WERI-Rb-1 (cell line): Measurements from ENCODE around the gene PLBD1.

Source experiments
- DNase-seq: peaks from one replicate; pipeline ENCODE4 v3.0.0-alpha.2; 2020
- H3K27ac ChIP-seq: fragments of 250-450 bp; sonication (Bioruptor Pico); 2 replicates; pipeline ENCODE4 v1.5.1; 2020; ENCODE audit warnings: mild to moderate bottlenecking, moderate library complexity
- H3K27me3 ChIP-seq: fragments of 250-450 bp; sonication (Bioruptor Pico); 2 replicates; pipeline ENCODE4 v1.5.1; 2021; ENCODE audit warnings: mild to moderate bottlenecking, low read depth, moderate library complexity; ENCODE audit not compliant: insufficient read depth, severe bottlenecking
- H3K36me3 ChIP-seq: fragments of 250-450 bp; sonication (Bioruptor Pico); 2 replicates; pipeline ENCODE4 v1.5.1; 2020; ENCODE audit warnings: mild to moderate bottlenecking, moderate library complexity
- H3K4me3 ChIP-seq: 2 replicates; pipeline ENCODE4 v1.5.1; 2011; ENCODE audit warnings: low read depth, mild to moderate bottlenecking, control low read depth, low read length
- H3K9me3 ChIP-seq: fragments of 250-450 bp; sonication (Bioruptor Pico); 2 replicates; pipeline ENCODE4 v1.5.1; 2021; ENCODE audit warnings: mild to moderate bottlenecking, moderate library complexity; ENCODE audit not compliant: severe bottlenecking
- TF ChIP-seq, protein P1 (sequence below): IDR thresholded peaks from 2 replicates; pipeline ENCODE4 v1.5.1; 2011; ENCODE audit warnings: low read depth, mild to moderate bottlenecking, control low read depth, inconsistent platforms, low read length

PLBD1 gene

DNA sequence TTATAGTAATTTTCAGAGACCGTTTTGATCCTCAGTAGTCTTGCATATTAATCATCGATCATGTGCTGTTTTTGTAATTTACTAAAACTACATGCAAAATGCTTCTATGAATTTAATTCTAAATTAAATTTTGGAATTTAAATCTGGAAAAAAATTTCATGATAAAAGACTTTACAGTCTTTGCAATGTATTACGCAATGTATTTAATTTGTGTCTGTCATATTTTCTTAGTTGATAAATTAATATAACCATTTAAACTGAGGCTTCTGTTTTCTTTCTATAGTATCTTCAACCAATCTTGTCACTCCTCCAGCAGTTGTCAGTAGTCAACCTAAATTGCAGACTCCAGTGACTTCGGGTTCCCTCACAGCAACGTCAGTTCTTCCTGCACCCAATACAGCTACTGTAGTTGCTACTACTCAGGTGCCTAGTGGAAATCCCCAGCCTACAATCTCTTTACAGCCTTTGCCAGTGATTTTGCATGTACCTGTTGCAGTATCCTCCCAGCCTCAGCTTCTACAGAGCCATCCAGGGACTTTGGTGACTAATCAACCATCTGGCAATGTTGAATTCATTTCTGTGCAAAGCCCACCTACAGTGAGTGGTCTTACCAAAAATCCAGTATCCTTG lies 107.4 kb downstream of the PLBD1 start:
- H3K27ac ChIP-seq = no peak overlapping the region
- TF ChIP-seq, protein P1, sequence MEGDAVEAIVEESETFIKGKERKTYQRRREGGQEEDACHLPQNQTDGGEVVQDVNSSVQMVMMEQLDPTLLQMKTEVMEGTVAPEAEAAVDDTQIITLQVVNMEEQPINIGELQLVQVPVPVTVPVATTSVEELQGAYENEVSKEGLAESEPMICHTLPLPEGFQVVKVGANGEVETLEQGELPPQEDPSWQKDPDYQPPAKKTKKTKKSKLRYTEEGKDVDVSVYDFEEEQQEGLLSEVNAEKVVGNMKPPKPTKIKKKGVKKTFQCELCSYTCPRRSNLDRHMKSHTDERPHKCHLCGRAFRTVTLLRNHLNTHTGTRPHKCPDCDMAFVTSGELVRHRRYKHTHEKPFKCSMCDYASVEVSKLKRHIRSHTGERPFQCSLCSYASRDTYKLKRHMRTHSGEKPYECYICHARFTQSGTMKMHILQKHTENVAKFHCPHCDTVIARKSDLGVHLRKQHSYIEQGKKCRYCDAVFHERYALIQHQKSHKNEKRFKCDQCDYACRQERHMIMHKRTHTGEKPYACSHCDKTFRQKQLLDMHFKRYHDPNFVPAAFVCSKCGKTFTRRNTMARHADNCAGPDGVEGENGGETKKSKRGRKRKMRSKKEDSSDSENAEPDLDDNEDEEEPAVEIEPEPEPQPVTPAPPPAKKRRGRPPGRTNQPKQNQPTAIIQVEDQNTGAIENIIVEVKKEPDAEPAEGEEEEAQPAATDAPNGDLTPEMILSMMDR = no peak
- no peaks in the 10 kb centered on the region for H3K9me3 ChIP-seq
- H3K27me3 ChIP-seq = no peaks in the 10 kb centered on the region
- H3K36me3 ChIP-seq = peaks cover 16% of the 10 kb centered on the region; the same call in 1 of the 2 replicates
- DNase-seq = no peak
- H3K4me3 ChIP-seq = no peak overlapping the region

DNA sequence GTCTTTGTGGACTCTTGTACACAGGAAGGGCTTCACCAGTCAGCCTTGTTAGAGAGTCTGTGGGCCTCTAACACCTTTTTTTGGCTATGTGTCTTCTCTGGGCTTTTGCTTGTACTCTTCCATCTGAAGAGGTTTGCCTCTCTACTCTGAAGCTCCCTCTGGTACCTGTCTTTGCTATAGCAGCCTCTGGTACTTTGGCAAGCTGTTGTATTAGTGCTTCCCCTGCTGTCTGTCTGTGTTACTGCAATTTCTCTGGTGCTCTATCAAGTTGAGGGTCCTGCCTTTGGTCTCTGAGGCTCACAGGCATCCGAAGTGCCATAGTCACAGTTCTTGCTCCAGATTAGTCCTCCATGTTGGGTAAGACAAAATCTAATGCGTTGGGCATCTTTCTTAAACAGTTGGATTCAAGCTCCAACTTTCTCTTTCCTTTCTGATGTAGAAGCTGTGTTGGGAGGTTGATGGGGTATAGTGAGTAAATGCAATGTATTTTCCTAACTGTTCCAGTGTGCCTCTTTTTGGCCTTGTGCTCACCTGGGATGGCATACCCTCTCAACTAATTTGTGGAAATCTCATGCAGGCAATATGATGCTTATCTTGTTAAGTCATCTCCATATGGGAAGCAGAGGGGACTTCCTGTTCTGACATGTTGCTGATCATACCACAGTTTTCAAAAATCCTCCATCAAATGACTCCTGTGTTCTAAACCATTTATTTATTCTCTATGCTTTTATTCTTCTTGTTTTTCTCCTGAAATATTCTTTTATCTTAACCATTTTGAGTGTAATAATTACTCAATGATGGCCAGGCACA lies 113.4 kb downstream of the PLBD1 start:
- H3K27ac ChIP-seq = no peak overlapping the region
- H3K4me3 ChIP-seq = no peak overlapping the region
- no peaks in the 10 kb centered on the region for H3K9me3 ChIP-seq
- TF ChIP-seq, protein P1 = peak; percentile 96
- H3K36me3 ChIP-seq = peaks cover 11% of the 10 kb centered on the region
- DNase-seq = peak; percentile 46
- H3K27me3 ChIP-seq = no peaks in the 10 kb centered on the region
